HG03378 (cell line): ENCODE measurements around the gene LDLRAD1.
"Not testable (repeated sequence)": the region's sequence is repeated elsewhere in the genome, so short reads cannot be mapped to it uniquely, and the experiment has no call there.

Experiments
- ATAC-seq: cut with Tn5 transposase; IDR thresholded peaks from one replicate; pipeline ENCODE4 v1.9.1; 2021; ENCODE audit warnings: mild to moderate bottlenecking, moderate library complexity; ENCODE audit not compliant: unreplicated experiment

Gene LDLRAD1

GRCh38 chr1:53995683-53996082, 22.3 kb downstream of the LDLRAD1 start:
- ATAC-seq, result no peak

DNA sequence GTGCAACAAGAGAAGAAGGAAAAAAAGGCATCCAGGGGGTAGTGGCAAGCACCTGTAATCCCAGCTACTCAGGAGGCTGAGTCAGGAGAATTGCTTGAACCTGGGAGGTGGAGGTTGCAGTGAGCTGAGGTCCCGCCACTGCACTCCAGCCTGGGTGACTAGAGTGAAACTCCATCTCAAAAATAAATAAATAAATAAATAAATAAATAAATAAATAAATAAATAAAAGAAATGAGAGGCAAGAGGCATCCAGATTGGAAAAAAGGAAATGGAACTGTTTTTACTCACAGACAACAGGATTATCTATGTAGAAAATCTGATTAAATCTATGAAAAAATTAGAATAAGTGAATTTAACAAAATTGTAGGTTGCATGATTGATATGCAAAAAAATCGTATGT, 23.5 kb downstream of the LDLRAD1 start:
- not testable (repeated sequence) for ATAC-seq

- no peak for ATAC-seq
Measured at GRCh38 chr1:53992085-53992874, 25.7 kb downstream of the LDLRAD1 start.

DNA sequence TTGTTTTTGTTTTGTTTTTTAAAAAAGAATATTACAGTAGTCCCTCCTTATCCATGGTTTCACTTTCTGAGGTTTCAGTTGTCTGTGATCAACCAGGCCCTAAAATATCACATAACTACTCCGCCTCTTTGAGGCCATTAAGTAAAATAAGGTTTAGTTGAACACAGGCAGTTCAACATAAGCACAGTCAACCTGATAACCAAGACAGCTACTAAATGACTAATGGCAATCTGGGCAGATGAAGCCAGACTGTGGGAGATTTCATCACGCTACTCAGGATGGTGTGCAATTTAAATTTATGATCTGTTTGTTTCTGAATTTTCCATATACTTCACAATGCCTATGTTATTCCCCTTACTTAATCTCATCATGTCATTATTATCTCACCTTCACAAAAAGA, 30.1 kb downstream of the LDLRAD1 start:
- ATAC-seq, result no peak

DNA sequence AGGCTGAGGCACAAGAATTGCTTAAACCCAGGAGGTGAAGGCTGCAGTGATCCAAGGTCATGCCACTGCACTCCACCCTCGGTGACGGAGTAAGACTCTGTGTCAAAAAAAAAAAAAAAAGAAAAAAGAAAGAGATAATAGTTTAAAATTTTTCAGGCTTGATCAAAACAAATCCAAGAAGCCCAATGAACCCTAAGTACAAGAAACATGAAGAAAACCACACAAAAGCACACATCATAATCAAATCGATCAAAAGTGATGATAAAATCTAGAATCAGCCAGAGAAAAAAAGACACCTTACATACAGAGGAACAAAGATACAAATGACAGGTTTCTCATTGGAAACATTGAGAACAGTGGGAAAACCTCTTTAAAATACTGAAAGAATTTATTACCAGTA, 31.5 kb downstream of the LDLRAD1 start:
- no peak for ATAC-seq

DNA sequence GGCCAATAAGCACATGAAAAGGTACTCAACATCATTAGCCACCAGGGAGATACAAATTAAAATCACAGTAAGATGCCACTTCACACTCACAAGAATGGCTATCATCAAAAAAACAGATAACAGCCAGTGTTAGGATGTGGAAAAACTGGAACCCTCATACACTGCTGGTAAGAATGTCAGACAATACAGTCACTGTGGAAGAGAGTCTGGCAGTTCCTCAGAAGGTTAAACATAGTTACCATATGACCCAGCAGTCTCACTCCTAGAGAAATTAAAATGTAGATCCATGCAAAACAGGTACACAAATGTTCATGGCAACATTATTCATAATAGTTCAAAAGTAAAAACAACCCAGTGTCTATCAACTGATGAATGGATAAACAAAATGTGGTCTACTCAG, 33.3 kb downstream of the LDLRAD1 start:
- no peak for ATAC-seq

- ATAC-seq, result no peak
Measured at GRCh38 chr1:53982763-53983104, 35.3 kb downstream of the LDLRAD1 start.

DNA sequence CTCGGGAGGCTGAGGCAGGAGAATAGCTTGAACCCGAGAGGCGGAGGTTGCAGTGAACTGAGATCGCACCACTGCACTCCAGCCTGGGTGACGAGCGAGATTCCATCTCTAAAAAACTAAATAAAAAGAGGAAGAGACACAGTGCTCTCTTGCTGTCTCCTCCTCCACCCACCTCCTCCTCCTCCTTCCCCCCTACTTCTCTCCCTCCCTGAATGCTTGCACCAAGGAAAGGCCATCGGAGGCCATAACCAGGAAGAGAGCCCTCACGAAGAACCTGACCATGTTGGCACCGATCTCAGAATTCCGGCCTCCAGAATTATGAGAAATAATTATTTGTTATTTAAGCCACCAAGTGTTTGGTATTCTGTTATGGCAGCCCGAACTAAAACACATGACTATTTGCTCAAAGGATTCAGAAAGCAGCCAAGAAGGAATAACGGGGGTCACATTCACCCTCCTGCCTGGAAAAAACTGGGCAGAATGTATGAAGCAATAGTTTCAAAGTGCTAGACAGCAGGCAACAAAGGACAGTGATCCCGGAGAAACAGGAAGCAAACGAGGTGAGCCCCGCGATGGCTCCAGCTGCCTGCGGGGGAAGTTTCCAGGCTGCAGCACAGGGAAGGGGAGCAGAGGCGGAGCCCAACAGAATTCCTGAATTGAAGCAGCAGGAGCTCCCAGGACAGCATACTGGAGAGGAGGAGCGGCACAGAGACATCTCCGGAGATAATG, 35.8 kb downstream of the LDLRAD1 start:
- ATAC-seq, result no peak

DNA sequence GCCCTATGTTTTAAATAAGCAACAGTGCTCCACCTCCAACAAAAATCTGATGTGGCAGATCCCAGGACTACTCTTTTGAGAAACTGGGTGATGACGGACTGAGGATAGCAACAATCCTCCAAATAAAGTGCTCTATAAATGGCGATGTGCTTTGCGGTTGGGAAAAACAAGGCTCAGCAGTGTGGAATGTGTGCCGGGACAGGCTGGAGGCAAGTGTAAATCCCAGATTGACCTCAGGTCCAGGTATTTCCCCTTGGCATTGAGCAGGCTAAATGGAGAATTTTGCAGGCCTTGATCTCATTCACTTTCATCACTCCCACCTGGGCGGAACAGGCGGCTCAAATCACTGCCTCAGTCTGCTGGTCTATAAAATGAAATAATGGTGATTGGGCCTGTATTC, 36.8 kb downstream of the LDLRAD1 start:
- no peak for ATAC-seq

GRCh38 chr1:53979712-53980450, 38.1 kb downstream of the LDLRAD1 start:
- ATAC-seq, result no peak

DNA sequence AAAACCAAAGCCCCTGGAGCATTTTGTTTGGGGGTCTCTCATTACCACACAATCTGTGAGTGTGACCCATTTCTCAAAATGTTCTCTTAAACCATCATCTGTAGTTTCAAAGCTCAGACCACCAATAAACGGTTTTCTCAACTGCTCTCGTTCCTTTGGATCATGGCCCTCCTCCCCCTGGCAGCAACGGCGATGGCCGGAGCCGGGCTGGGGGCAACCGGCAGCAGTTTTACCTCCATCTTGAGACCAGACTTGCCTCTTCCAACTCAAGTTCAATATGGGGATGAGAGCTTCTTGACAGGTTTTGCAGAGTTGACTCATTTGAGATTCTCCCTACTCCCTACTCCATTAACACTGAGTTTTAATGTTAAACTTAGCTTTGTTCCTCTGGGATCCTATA, 42.1 kb downstream of the LDLRAD1 start:
- ATAC-seq, result no peak

- no peak for ATAC-seq
Measured at GRCh38 chr1:53971718-53972117, 46.3 kb downstream of the LDLRAD1 start.

DNA sequence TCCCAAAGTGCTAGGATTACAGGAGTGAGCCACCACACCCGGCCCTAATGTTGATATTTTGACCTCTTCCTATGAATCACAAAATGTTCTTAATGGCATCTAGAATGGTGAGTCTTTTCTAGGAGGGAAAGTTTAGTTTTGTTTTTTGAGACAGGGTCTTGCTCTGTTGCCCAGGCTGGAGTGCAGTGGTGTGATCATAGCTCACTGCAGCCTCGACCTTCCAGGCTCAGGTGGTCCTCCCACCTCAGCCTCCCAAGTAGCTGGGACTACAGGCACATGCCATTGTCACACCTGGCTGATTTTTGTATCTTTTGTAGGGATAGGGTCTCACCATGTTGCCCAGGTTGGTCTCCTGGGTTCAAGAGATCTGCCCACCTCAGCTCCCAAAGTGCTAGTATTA, 48.7 kb downstream of the LDLRAD1 start:
- ATAC-seq, result not testable (repeated sequence)

DNA sequence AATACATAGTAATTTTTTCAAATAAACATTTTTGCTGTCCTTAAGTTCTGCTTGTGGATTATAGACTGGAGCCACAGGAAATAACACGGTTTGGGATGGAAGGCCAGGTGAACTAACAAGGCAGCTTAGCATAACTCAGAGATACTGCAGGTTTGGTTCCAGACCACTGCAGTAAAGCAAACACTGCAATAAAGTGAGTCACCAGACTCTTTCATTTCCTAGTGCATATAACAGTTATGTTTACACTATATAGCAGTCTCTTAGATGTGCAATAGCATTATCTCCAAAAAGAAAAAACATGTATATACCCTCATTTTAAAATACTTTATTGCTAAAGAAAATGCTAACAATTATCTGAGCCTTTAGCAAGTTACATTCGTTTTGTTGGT, 49.9 kb downstream of the LDLRAD1 start:
- no peak for ATAC-seq

DNA sequence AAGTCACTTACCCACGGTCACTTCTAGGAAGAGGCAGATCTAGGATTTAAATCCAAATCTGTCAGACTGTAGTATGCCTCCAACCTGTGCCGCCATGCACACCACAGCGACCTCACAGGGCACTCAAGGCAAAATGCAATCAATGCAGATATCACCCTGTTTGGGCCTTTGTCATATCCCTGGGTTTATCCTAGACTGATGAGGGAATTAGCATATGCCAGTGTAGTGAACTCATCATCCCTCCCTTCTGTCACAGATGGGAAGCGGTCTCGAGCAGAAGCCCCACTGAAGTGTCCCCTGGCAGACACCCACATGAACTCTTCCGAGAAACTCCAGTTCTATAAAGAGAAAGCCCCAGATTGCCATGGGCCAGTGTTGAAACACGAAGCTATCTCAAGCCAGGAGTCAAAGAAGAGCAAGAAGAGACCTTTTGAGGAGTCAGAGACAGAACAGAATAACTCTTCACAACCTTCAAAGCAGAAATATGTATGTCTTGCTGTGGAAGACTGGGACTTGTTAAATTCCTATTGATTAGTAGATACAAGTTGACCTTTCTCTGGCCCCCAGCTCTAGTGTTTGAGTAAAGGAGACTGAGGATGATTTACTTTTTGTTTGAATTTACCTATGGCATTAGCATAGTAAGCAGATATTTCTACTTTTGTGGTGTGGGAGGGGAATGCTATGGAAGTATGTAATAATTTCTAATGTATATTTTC, 50.4 kb downstream of the LDLRAD1 start:
- no peak for ATAC-seq

DNA sequence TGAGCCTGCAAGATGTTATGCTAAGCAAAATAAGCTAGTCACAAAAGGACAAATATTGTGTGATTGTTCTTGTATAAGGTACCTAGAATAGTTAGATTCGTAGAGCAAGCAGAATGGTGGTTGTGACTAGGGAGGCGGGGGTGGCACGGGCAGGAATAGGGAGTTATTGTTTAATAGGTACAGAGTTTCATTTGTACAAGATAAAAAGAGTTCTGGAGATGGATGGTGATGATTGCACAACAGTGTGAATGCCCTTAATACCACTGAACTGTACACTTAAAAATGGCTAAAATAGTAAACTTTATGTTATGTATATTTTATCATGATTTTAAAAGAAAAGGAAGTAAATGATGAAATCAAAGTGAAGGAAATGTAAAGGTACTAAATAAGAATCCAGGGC, 51.2 kb downstream of the LDLRAD1 start:
- no peak for ATAC-seq

DNA sequence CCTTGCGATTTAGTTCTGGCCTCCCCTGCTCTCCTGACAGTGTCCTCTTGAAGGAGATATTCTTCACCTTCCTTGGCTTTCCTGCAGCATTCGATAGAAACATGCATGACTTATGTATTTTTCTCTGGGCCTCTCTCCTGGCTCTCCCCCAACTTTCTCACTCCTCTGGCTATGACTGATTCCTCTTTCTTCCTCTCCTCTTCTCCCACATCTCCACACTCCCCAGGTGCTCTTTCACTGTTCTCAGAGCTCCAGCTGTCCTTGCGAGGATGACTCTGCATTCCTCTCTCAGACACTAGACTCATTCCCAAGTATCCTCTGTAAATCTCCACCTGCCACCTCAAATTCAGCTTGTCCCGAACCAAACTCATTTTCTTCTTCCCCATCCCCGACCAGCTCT, 53.9 kb downstream of the LDLRAD1 start:
- ATAC-seq, result no peak

- no peak for ATAC-seq
Measured at GRCh38 chr1:53963460-53963859, 54.5 kb downstream of the LDLRAD1 start.

DNA sequence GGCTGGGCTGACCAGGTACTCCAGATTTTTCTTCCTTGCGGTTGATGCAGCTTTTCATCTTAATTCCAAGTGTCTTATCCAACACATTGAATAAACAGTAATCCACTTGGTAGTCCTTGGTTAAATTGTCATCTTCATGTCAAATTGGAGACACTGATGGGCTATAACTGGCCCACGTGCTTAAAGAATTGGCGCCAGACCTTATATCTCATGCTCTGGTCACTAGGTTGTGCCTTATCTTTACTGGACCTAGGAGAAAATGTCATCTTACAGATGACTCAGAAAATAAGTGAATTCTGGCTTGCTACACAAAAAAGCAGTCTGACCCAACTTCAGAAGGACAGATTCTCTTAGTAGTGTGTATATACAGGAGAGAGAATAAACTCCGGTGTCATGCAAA, 55.6 kb downstream of the LDLRAD1 start:
- ATAC-seq, result no peak

DNA sequence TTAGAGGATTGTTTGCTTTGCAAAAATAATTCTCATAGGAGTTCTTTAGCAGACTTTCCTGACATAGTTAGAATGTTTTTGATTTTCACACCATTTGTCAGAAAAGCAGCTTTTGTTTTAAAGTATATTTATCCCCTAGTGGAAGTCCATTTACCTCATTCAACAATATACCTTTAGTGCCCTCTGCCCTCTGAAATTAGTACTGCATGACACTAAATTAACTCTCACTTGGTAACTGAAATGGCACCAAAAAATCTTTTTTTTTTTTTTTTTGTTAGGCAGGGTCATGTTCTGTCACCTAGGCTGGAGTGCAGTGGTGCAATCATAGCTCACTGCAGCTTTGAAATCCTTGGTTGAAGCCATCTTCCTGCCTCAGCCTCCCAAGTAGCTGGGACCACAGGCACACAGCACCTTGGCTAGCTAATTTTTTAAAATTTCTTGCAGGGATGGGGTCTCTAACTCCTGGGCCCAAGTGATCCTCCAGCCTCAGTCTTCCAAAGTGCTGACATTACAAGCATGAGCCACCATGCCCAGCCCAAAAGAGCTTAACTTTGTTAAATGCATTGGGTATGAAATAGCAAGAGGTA, 58.2 kb downstream of the LDLRAD1 start:
- no peak for ATAC-seq
